Measurements from ENCODE around the gene OR3A3. TPM values are rescaled to one million over a fixed set of nuclear protein-coding genes. Genes with fewer than 3 reads are reported as not detected.
"Not testable (repeated sequence)": the region's sequence is repeated elsewhere in the genome, so short reads cannot be mapped to it uniquely, and the experiment has no call there.

OR3A3 gene
- total RNA-seq, 2 donors from 2014 or later, result not detected

GRCh38 chr17:3389791-3390190 is 21.4 kb upstream of the OR3A3 start:
- Histone ChIP-seq H3K9me3 (no peaks in the 10 kb centered on the region), H3K4me1 (ENCODE audit: control insufficient read depth in 1 of 2, low read depth in 2 of 2) (no peaks in the 10 kb centered on the region), H3K27ac (no peak overlapping the region), H3K27me3 (replicated peaks; ENCODE audit: insufficient read depth) (no peaks in the 10 kb centered on the region), H3K4me3 (no peak overlapping the region), H3K36me3 (no peaks in the 10 kb centered on the region)
- DNase-seq (ENCODE audit: low spot score) (no peak), ATAC-seq (ENCODE audit: insufficient number of reproducible peaks, low FRiP score, low read depth) (no peak)
- no peak for TF ChIP-seq CTCF (IDR thresholded peaks at IDR 0.05)

GRCh38 chr17:3397801-3398200 is 13.4 kb upstream of the OR3A3 start:
- not testable (repeated sequence) for ATAC-seq (ENCODE audit: insufficient number of reproducible peaks, low FRiP score, low read depth); H3K27me3 ChIP-seq (replicated peaks; ENCODE audit: insufficient read depth)

GRCh38 chr17:3398310-3398709 is 12.9 kb upstream of the OR3A3 start, which contains the start of gene OR1E1:
Gene OR1E1 (minus strand): TSS chr17:3398410. CDS start chr17:3398410, 0 bp downstream.
- no peak for ATAC-seq (ENCODE audit: insufficient number of reproducible peaks, low FRiP score, low read depth)
- DNase-seq (ENCODE audit: low spot score), result no peak
- H3K27me3 ChIP-seq (replicated peaks; ENCODE audit: insufficient read depth), result no peaks in the 10 kb centered on the region
- TF ChIP-seq CTCF (IDR thresholded peaks at IDR 0.05), result no peak
- no peaks in the 10 kb centered on the region for H3K4me1 ChIP-seq (ENCODE audit: control insufficient read depth in 1 of 2, low read depth in 2 of 2)
- H3K27ac ChIP-seq, result no peak within 1 kb of the TSS
- no peaks in the 10 kb centered on the region for H3K9me3 ChIP-seq
- no peak within 1 kb of the TSS for H3K4me3 ChIP-seq
- H3K36me3 ChIP-seq, result no peaks in the 10 kb centered on the region

More at GRCh38 chr17:3397801-3398200, 13.4 kb upstream of the OR3A3 start:
- not testable (repeated sequence) for H3K9me3 ChIP-seq; DNase-seq (ENCODE audit: low spot score); H3K27ac ChIP-seq; H3K4me1 ChIP-seq (ENCODE audit: control insufficient read depth in 1 of 2, low read depth in 2 of 2); H3K4me3 ChIP-seq; H3K36me3 ChIP-seq

- no peaks in the 10 kb centered on the region for H3K27me3 ChIP-seq (replicated peaks; ENCODE audit: insufficient read depth)
- no peak overlapping the region for H3K27ac ChIP-seq
- H3K36me3 ChIP-seq, result no peaks in the 10 kb centered on the region
- ATAC-seq (ENCODE audit: insufficient number of reproducible peaks, low FRiP score, low read depth) (no peak), DNase-seq (ENCODE audit: low spot score) (no peak)
- no peak for TF ChIP-seq CTCF (IDR thresholded peaks at IDR 0.05)
- no peak overlapping the region for H3K4me3 ChIP-seq
- H3K4me1 ChIP-seq (ENCODE audit: control insufficient read depth in 1 of 2, low read depth in 2 of 2), result no peaks in the 10 kb centered on the region
- no peaks in the 10 kb centered on the region for H3K9me3 ChIP-seq
Observed at GRCh38 chr17:3400055-3400454, 11.1 kb upstream of the OR3A3 start.

- DNase-seq (ENCODE audit: low spot score) (no peak), ATAC-seq (ENCODE audit: insufficient number of reproducible peaks, low FRiP score, low read depth) (no peak)
- Histone ChIP-seq H3K27ac (no peak overlapping the region), H3K36me3 (no peaks in the 10 kb centered on the region), H3K4me3 (no peak overlapping the region), H3K9me3 (peaks cover 4% of the 10 kb centered on the region), H3K4me1 (ENCODE audit: control insufficient read depth in 1 of 2, low read depth in 2 of 2) (no peaks in the 10 kb centered on the region), H3K27me3 (replicated peaks; ENCODE audit: insufficient read depth) (no peaks in the 10 kb centered on the region)
- TF ChIP-seq CTCF (IDR thresholded peaks at IDR 0.05), result no peak
Observed at GRCh38 chr17:3401786-3402185, 9.4 kb upstream of the OR3A3 start.

- H3K4me3 ChIP-seq; DNase-seq (ENCODE audit: low spot score); H3K36me3 ChIP-seq; ATAC-seq (ENCODE audit: insufficient number of reproducible peaks, low FRiP score, low read depth); H3K4me1 ChIP-seq (ENCODE audit: control insufficient read depth in 1 of 2, low read depth in 2 of 2); H3K27me3 ChIP-seq (replicated peaks; ENCODE audit: insufficient read depth); H3K27ac ChIP-seq: not testable (repeated sequence)
- H3K9me3 ChIP-seq, result peaks cover 11% of the 10 kb centered on the region
Observed at GRCh38 chr17:3403856-3404255, 7.3 kb upstream of the OR3A3 start.

- not testable (repeated sequence) for H3K9me3 ChIP-seq; H3K36me3 ChIP-seq; H3K4me3 ChIP-seq; H3K4me1 ChIP-seq (ENCODE audit: control insufficient read depth in 1 of 2, low read depth in 2 of 2); ATAC-seq (ENCODE audit: insufficient number of reproducible peaks, low FRiP score, low read depth); H3K27ac ChIP-seq; DNase-seq (ENCODE audit: low spot score); H3K27me3 ChIP-seq (replicated peaks; ENCODE audit: insufficient read depth)
Observed at GRCh38 chr17:3412216-3412615, 1.0 kb downstream of the OR3A3 start.
